ENCODE results near the gene NTF3. TPM values are rescaled to one million over a fixed set of nuclear protein-coding genes. Genes with fewer than 3 reads are reported as not detected.

Gene NTF3
- total RNA-seq, 1 donor from 2014 or later = not detected

GRCh38 chr12:5439371-5439771, 7.5 kb downstream of the NTF3 start:
- Histone ChIP-seq H3K4me3 (ENCODE audit: low read depth, low read length) (no peak overlapping the region), H3K27me3 (ENCODE audit: control insufficient read depth, insufficient read depth, low read length) (peaks cover 7% of the 10 kb centered on the region), H3K36me3 (ENCODE audit: control insufficient read depth, insufficient read depth, low read length) (no peaks in the 10 kb centered on the region)
- TF ChIP-seq CTCF (IDR thresholded peaks at IDR 0.05; ENCODE audit: insufficient read depth, low read length, poor library complexity, severe bottlenecking) = no peak
- DNase-seq (ENCODE audit: low read depth) = no peak

GRCh38 chr12:5439788-5440300, 7.9 kb downstream of the NTF3 start:
- no peaks in the 10 kb centered on the region for H3K36me3 ChIP-seq (ENCODE audit: control insufficient read depth, insufficient read depth, low read length)
- peaks cover 4% of the 10 kb centered on the region for H3K27me3 ChIP-seq (ENCODE audit: control insufficient read depth, insufficient read depth, low read length)
- no peak for DNase-seq (ENCODE audit: low read depth)
- no peak for TF ChIP-seq CTCF (IDR thresholded peaks at IDR 0.05; ENCODE audit: insufficient read depth, low read length, poor library complexity, severe bottlenecking)
- no peak overlapping the region for H3K4me3 ChIP-seq (ENCODE audit: low read depth, low read length)

- H3K36me3 ChIP-seq (ENCODE audit: control insufficient read depth, insufficient read depth, low read length) = no peaks in the 10 kb centered on the region
- no peak for TF ChIP-seq CTCF (IDR thresholded peaks at IDR 0.05; ENCODE audit: insufficient read depth, low read length, poor library complexity, severe bottlenecking)
- DNase-seq (ENCODE audit: low read depth) = no peak
- H3K4me3 ChIP-seq (ENCODE audit: low read depth, low read length) = no peak overlapping the region
- peaks cover 2% of the 10 kb centered on the region for H3K27me3 ChIP-seq (ENCODE audit: control insufficient read depth, insufficient read depth, low read length)
Measured at GRCh38 chr12:5440978-5441377, 9.1 kb downstream of the NTF3 start.

GRCh38 chr12:5441497-5442236, 9.8 kb downstream of the NTF3 start:
- peak; percentile 87 for DNase-seq (ENCODE audit: low read depth)
- peaks cover 2% of the 10 kb centered on the region for H3K27me3 ChIP-seq (ENCODE audit: control insufficient read depth, insufficient read depth, low read length)
- no peak overlapping the region for H3K4me3 ChIP-seq (ENCODE audit: low read depth, low read length)
- TF ChIP-seq CTCF (IDR thresholded peaks at IDR 0.05; ENCODE audit: insufficient read depth, low read length, poor library complexity, severe bottlenecking) = no peak
- no peaks in the 10 kb centered on the region for H3K36me3 ChIP-seq (ENCODE audit: control insufficient read depth, insufficient read depth, low read length)

GRCh38 chr12:5442251-5443006, 10.5 kb downstream of the NTF3 start:
- H3K4me3 ChIP-seq (ENCODE audit: low read depth, low read length) = no peak overlapping the region
- no peak for DNase-seq (ENCODE audit: low read depth)
- peak; percentile 60 for TF ChIP-seq CTCF (IDR thresholded peaks at IDR 0.05; ENCODE audit: insufficient read depth, low read length, poor library complexity, severe bottlenecking)
- H3K27me3 ChIP-seq (ENCODE audit: control insufficient read depth, insufficient read depth, low read length) = no peaks in the 10 kb centered on the region
- H3K36me3 ChIP-seq (ENCODE audit: control insufficient read depth, insufficient read depth, low read length) = no peaks in the 10 kb centered on the region
